HFF-Myc (cell line): ENCODE results near the gene CACNA1C.

ENCODE experiments used
- DNase-seq: peaks from one replicate; pipeline ENCODE4 v3.0.0-alpha.2; 2011; ENCODE audit warnings: low read depth; ENCODE audit errors: extremely low read depth
- H3K4me3 ChIP-seq: replicated peaks from 2 replicates; pipeline ENCODE4 v1.5.1; 2011; ENCODE audit warnings: low read depth, mild to moderate bottlenecking, control low read depth, low read length
- TF ChIP-seq, protein P1 (sequence below): IDR thresholded peaks from 2 replicates; pipeline ENCODE4 v1.5.1; 2012; ENCODE audit warnings: mild to moderate bottlenecking, low read depth, low read length, control low read depth; ENCODE audit errors: missing control alignments

CACNA1C gene

GRCh38 chr12:2642176-2642892, 589.5 kb downstream of the CACNA1C start:
- no peak overlapping the region for H3K4me3 ChIP-seq
- TF ChIP-seq, protein P1, sequence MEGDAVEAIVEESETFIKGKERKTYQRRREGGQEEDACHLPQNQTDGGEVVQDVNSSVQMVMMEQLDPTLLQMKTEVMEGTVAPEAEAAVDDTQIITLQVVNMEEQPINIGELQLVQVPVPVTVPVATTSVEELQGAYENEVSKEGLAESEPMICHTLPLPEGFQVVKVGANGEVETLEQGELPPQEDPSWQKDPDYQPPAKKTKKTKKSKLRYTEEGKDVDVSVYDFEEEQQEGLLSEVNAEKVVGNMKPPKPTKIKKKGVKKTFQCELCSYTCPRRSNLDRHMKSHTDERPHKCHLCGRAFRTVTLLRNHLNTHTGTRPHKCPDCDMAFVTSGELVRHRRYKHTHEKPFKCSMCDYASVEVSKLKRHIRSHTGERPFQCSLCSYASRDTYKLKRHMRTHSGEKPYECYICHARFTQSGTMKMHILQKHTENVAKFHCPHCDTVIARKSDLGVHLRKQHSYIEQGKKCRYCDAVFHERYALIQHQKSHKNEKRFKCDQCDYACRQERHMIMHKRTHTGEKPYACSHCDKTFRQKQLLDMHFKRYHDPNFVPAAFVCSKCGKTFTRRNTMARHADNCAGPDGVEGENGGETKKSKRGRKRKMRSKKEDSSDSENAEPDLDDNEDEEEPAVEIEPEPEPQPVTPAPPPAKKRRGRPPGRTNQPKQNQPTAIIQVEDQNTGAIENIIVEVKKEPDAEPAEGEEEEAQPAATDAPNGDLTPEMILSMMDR: no peak
- DNase-seq: no peak

GRCh38 chr12:2642896-2643425, 590.2 kb downstream of the CACNA1C start:
- TF ChIP-seq, protein P1: no peak
- DNase-seq: no peak
- no peak overlapping the region for H3K4me3 ChIP-seq

DNA sequence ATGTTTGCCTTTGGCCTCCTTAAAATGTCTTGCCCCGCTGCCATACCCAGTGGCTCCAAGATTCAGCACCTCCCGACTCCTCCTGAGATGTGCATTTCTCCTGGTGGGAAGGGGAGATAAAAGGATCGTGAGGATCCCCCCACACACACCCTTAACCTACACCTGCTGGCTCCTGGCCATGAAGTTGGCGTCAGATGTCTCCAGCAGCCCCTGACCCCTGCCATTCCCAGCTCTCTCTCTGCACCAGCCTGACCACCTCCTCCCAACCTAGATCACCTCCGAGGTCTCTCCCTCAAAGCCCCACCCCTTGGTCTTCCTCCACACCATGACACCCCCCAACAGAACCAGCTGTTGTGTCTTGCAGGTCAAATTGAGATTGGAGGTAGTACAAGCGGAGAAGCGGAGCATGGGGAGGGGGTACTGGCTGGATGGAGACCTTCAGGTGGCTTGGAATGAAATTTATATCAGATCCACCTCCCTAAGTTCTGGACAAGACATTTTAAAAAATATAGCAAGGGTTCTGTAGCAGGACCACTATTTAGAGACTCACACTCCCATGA, 590.9 kb downstream of the CACNA1C start:
- TF ChIP-seq, protein P1: no peak
- DNase-seq: no peak
- no peak overlapping the region for H3K4me3 ChIP-seq

- no peak overlapping the region for H3K4me3 ChIP-seq
- TF ChIP-seq, protein P1: no peak
- DNase-seq: no peak
These were observed 592.1 kb downstream of the CACNA1C start for GRCh38 chr12:2644683-2645405.

- DNase-seq: no peak
- no peak overlapping the region for H3K4me3 ChIP-seq
- TF ChIP-seq, protein P1: no peak
These were observed 592.7 kb downstream of the CACNA1C start for GRCh38 chr12:2645460-2645859.

GRCh38 chr12:2646341-2646740, 593.6 kb downstream of the CACNA1C start:
- no peak overlapping the region for H3K4me3 ChIP-seq
- DNase-seq: no peak
- TF ChIP-seq, protein P1: no peak
